Fibroblast of skin of scalp (primary cell): ENCODE results near the gene PARD6A. TPM values are rescaled to one million over a fixed set of nuclear protein-coding genes. Genes with fewer than 3 reads are reported as not detected.

ENCODE experiments used
- DNase-seq: peaks from one replicate; pipeline ENCODE4 v3.0.0-alpha.2; 2013
- polyA plus RNA-seq, 2 experiments: library from polyadenylated mRNA; unstranded; fragments of 120-200 nt; gene quantifications; one replicate each; pipeline ENCODE4 v1.2.1, GENCODE V29; 2013; ENCODE audit not compliant: insufficient read length in 2 of 2

Gene PARD6A
- 0.65 TPM for polyA plus RNA-seq (2013, experiment 1 of 2; ENCODE audit: insufficient read length)
- 1.1 TPM for polyA plus RNA-seq (2013, experiment 2 of 2; ENCODE audit: insufficient read length)

GRCh38 chr16:67660564-67661028, at the start of gene PARD6A:
Gene PARD6A (plus strand): TSS chr16:67660960. CDS start chr16:67661039, 79 bp downstream.
- DNase-seq = peak; percentile 97

GRCh38 chr16:67613808-67614207, 47.0 kb upstream of the PARD6A start:
- no peak for DNase-seq

GRCh38 chr16:67628216-67628615, 32.5 kb upstream of the PARD6A start:
- no peak for DNase-seq

DNA sequence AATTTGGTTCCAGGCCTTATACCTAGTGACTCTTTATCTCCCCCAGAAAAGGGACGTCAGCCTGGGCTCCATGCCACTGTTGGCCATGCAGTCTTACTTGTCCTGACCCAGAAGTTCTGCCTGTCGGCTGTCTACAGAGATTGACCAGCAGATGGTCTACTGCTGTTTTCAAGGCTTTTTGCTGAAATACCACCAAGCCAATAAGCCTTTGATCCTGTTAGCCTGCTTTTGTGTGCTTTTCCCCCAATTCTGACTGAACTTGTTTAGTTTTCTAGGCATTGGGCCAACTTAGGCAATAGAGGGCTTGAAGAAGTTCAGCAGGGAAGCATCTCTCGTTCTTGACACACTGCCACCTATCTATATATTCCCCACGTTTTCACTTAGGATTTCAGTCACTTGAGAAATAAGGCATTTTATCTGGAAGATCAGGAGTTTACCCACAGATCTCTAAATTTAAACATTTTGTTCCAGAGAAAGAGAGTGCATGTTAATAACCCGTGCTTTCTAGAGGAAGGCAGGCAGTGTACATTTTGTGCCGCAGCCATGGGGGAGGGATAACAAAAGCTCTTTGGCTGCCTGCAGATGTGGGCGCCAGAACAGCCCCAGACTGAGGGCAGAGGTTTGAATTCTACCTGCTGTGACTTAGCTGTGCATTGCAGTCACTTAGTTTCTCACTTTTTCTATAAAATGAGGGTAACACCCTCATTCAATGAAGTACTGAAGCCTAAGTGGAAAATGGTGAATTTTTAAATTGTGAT, 28.2 kb upstream of the PARD6A start:
- DNase-seq = peak; percentile 26

- DNase-seq = no peak
Measured at GRCh38 chr16:67636713-67637112, 24.0 kb upstream of the PARD6A start.

GRCh38 chr16:67637625-67638024, 23.1 kb upstream of the PARD6A start:
- DNase-seq = no peak

- DNase-seq = no peak
Measured at GRCh38 chr16:67641779-67642708, 18.7 kb upstream of the PARD6A start.

DNA sequence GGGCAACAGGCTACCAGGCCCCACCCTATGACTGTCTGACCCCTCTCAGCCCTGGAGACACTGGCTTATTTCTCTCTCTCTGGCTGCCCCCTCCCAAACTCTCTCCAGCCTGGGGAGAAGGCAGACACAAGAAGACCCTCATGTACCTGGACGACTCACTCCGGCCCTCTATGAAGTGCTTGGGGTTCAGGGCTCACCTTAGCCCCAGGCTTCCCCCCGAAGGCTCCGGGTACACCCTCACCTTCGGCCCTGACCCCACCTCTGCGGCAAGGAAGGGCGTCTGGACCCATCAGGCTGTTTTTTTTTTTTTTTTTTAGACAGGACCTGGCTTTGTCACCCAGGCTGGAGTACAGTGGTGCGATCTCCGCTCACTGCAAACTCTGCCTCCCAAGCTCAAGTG, 16.7 kb upstream of the PARD6A start:
- no peak for DNase-seq

GRCh38 chr16:67645397-67646121, 15.2 kb upstream of the PARD6A start:
- no peak for DNase-seq

DNA sequence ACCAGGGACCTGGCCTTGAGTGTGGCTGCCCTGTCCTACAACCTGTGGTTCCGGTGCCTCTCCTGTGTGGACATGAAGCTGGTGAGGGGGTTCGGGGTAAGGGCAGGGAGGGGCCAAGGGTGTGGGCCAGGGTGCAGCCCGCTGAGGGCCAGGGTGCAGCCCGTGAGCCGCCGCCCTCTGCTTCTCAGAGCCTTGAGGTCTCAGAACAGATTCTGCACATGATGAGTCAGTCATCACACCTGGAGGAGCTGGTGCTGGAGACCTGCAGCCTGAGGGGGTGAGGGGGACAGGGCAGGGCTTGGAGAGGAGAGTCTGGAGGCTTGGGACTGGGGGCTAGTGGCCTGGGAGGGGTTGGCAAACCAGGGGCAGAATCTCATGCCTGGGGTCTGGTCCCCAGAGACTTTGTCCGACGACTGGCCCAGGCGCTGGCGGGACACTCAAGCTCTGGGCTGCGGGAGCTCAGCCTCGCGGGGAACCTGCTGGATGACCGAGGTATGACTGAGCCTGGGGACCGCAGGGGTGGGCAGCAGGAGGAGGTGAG, 13.6 kb upstream of the PARD6A start:
- no peak for DNase-seq

DNA sequence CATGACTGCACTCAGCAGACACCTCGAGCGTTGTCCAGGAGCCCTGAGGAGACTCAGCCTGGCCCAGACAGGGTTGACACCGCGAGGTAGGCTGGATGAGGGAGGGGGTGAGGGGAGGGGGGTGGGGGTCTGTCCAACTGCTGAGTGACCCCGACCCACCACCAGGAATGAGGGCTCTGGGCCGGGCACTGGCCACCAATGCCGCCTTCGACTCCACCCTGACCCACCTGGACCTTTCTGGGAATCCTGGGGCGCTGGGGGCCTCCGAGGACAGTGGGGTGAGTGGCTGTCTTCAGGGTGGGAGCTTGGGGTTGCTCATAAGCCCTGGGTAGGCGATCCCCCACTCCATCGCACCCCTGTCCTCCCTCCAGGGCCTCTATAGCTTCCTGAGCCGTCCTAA, 13.1 kb upstream of the PARD6A start:
- no peak for DNase-seq

DNA sequence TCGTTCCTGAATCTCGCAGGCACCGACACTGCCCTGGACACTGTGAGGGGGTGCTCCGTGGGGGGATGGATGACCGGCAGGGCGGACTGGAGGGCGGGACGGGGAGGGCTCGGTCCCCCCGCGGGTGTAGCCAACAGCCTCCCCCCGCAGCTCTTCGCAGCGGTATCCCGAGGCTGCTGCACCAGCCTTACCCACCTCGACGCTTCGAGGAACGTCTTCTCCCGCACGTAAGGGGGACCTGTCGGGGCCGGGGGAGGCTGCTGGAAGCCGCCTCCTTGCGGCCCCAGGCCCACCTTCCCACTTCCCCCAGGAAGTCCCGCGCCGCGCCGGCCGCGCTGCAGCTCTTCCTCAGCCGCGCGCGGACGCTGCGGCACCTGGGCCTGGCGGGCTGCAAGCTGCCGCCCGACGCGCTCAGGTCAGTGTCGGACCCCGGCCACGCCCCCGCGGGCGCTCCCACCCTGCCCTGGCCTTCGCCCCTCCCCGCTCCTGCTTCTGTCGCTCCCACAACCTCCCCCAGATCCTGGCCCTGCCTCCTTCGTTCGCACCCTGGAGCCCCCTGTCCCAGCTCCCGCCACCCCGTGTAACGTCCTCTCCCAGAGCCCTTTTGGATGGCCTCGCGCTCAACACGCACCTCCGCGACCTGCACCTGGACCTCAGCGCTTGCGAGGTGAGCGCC, 12.5 kb upstream of the PARD6A start:
- no peak for DNase-seq

DNA sequence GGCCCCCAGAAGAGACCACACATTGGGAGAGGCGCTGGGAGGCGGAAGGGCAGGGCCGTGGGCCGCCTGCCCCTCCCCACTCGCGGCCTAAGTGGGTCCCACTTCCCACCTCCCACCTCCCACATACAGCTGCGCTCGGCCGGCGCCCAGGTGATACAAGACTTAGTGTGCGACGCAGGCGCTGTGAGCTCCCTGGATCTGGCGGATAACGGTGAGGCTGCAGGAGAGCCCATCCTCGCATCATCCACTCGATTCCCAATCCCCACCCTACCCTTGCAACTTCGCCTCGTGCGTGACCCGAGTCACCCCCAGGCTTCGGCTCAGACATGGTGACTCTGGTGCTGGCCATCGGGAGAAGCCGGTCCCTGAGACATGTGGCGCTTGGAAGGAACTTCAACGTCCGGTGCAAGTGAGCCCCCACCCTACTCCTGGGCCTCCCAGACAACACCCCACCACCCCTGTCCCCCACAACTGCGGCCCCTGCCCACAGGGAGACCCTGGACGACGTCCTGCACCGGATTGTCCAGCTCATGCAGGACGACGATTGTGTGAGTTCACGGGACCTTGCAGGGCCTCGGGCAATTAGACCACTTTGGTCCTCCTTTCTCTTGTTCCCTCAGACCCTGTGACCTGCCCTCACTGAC, 11.9 kb upstream of the PARD6A start:
- DNase-seq = no peak

GRCh38 chr16:67649494-67649931, 11.2 kb upstream of the PARD6A start:
- DNase-seq = no peak

DNA sequence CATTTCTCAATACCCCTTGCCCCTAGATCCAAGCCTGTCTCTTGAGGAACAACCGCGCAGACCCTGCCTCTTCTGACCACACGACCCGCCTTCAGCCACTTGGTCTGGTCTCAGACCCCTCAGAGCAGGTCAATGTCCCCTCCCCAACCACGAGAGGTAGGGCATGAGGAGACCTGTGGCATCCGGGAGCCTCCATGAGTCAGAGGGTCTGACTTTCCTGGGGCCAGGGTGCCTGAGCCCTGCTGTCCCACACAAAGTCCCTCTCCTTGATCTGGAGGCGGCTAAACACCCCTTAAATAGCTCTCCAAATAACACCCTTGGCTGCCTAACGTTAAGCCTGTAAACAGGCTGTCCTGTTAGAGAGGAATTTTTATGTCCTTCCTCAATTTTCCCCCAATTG, 10.7 kb upstream of the PARD6A start:
- no peak for DNase-seq

GRCh38 chr16:67651039-67651438, 9.7 kb upstream of the PARD6A start:
- DNase-seq = no peak

DNA sequence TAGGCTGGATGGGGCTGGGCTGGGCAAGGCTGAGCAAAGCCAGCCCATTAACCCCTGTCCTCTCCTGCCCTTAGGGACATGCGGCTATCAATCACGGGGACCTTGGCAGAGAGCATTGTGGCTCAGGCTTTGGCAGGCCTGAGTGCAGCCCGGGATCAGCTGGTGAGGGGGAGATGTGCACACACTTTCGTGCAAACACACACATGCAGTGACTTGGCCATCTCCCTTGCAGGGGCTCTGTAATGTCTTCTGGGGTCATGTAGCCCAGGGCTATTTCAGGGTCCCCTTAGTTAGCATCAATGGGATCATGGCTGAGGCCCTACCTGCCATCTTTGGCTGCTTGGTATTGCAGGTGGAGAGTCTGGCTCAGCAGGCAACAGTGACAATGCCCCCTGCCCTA, 8.9 kb upstream of the PARD6A start:
- DNase-seq = no peak

- DNase-seq = peak; percentile 31
Measured at GRCh38 chr16:67652578-67653127, 8.1 kb upstream of the PARD6A start.

DNA sequence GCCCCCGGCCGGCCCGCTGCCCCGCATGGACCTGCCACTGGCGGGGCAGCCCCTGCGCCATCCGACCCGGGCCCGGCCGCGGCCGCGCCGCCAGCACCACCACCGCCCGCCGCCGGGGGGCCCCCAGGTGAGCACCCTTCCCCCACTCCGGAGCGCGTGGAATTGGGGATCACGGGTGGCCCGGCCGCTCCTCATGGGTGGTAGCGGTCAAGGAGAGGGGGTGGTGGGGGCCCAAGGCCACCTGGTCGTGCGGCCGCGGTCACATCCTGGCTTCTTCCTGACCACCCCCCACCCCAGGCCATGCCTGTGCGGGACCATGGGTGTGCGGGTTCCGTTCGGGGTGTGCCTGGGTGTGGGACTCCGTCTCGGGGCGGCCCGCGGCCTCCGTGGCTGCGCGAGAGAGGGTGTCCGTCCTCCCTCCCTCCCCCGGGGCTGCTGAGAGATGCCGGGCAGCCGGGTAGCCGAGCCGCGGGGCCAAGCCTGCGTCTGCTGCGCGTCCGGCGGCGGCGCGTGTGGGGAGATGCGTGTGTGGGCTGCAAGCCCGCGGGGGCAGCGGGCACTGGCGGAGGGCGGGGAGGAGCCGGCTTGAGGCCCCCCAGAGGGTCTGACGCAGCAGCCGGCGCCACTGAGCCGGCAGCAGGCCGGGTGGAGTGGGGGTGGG, 7.5 kb upstream of the PARD6A start:
- peak; percentile 38 for DNase-seq

- no peak for DNase-seq
Measured at GRCh38 chr16:67653789-67654402, 6.9 kb upstream of the PARD6A start.
